ENCODE results near the gene TSPOAP1. TPM values are rescaled to one million over a fixed set of nuclear protein-coding genes. Genes with fewer than 3 reads are reported as not detected.

TSPOAP1 gene
- total and polyA plus RNA-seq, 2 of the 13 experiments (the other 11 are each of a cell fraction or from before 2014, with no cell fraction given), result not detected

GRCh38 chr17:58308173-58308984 lies 20.2 kb downstream of the TSPOAP1 start (continued):
- TF ChIP-seq MIER3 (CRISPR knock-in tag; IDR thresholded peaks at IDR 0.05; ENCODE audit: borderline replicate concordance), result 0 out of 2 replicates have a peak, but pooled peaks have one; percentile 37
- peak; percentile 34; the same call in 1 of the 2 replicates for TF ChIP-seq GABPB1 (CRISPR knock-in tag; IDR thresholded peaks at IDR 0.05)
- peak; percentile 42 for TF ChIP-seq AGO1 (IDR thresholded peaks at IDR 0.05; ENCODE audit: low read depth, low read length, poor library complexity, severe bottlenecking)

- Histone ChIP-seq H3K4me3 (replicated peaks in 1 of 3; ENCODE audit: insufficient read depth in 1 of 3, low read depth in 2 of 3, low read length in 3 of 3) (no peak overlapping the region), H2AFZ (ENCODE audit: low read length) (no peak overlapping the region), H3K27ac (ENCODE audit: extremely low read length, insufficient read depth, low read length) (no peak overlapping the region), H3K9me3 (ENCODE audit: low read length) (no peaks in the 10 kb centered on the region), H3K27me3 (ENCODE audit: control insufficient read depth in 1 of 2, insufficient read depth in 2 of 2, low read length in 2 of 2) (peaks cover 30 to 90% of the 10 kb centered on the region in 2 experiments; a peak in 4 of 5 replicates), H3K79me2 (ENCODE audit: insufficient read depth, low read length) (no peaks in the 10 kb centered on the region), H3K9ac (ENCODE audit: insufficient read depth, low read depth, low read length) (no peak overlapping the region), H3K4me2 (ENCODE audit: low read depth, low read length) (no peak overlapping the region; the same call in 1 of the 2 replicates), H4K20me1 (ENCODE audit: insufficient read depth, low read length) (no peaks in the 10 kb centered on the region), H3K36me3 (replicated peaks in 1 of 2; ENCODE audit: control insufficient read depth in 1 of 2, insufficient read depth in 2 of 2, low read length in 2 of 2) (no peaks in the 10 kb centered on the region), H3K4me1 (ENCODE audit: insufficient read depth, low read length) (peaks cover 18% of the 10 kb centered on the region)
- ChIA-PET CTCF (ENCODE audit: low intra/inter-chr PET ratio, low total read pairs) (interaction anchor here (2.2 to 2.4 kb wide), 2 partner anchors 10 to 140 kb away, joined by 9 to 24 read pairs; no protein-coding TSS in a partner anchor), POLR2A (interaction anchor here (0.9 to 1.6 kb wide), 4 partner anchors 10 to 110 kb away, joined by 3 to 4 read pairs (median 3); partner anchors contain the start of gene RNF43)
- no peak for DNase-seq (ENCODE audit: low spot score)
- in situ Hi-C loops (cut with HindIII; ENCODE audit: extremely low pct_ligation_motif_present, low pct_unique_long_range_greater_than_20kb), result loop anchor here (5.0 kb wide), 1 partner anchor 140 kb away; no protein-coding TSS in a partner anchor
- no TSS peak for BruUV-seq (replicated peaks)
- no peak for FAIRE-seq
- intact Hi-C loops (cut with micrococcal nuclease; ENCODE audit: unreplicated experiment), result loop anchor here (2.0 kb wide), 1 partner anchor 139 kb away; no protein-coding TSS in a partner anchor
- 49% methylated on average over 10 of the region's 20 CpGs for WGBS (ENCODE audit: low lambda C conversion rate)
- TF ChIP-seq ZNF280B (CRISPR knock-in tag; IDR thresholded peaks at IDR 0.05; ENCODE audit: borderline replicate concordance) (no peak), CREBL2 (CRISPR knock-in tag; IDR thresholded peaks at IDR 0.05; ENCODE audit: borderline replicate concordance) (no peak), MAFK (conservative IDR thresholded peaks at IDR 0.05 in 1 of 2, IDR thresholded peaks at IDR 0.05 in 1 of 2; ENCODE audit: low read length in 2 of 2) (no peak), ZNF841 (CRISPR knock-in tag; IDR thresholded peaks at IDR 0.05; ENCODE audit: borderline replicate concordance) (no peak), TCF12 (IDR thresholded peaks at IDR 0.05) (no peak), TCF12 (CRISPR knock-in tag; IDR thresholded peaks at IDR 0.05) (no peak), NCOA5 (CRISPR knock-in tag; IDR thresholded peaks at IDR 0.05) (no peak), ONECUT2 (CRISPR knock-in tag; IDR thresholded peaks at IDR 0.05) (no peak), JUND (CRISPR knock-in tag; IDR thresholded peaks at IDR 0.05) (no peak), MEIS2 (CRISPR knock-in tag; IDR thresholded peaks at IDR 0.05) (no peak), CSRNP1 (CRISPR knock-in tag; IDR thresholded peaks at IDR 0.05) (no peak), ZNF17 (CRISPR knock-in tag; IDR thresholded peaks at IDR 0.05) (no peak), RARA (CRISPR knock-in tag; IDR thresholded peaks at IDR 0.05) (no peak)
- ATAC-seq, result no peak
These were observed 21.0 kb downstream of the TSPOAP1 start for GRCh38 chr17:58307468-58308172.

Measured in HepG2 (cell line).